ENCODE results near the gene HYAL4.

The HYAL4 gene

GRCh38 chr7:123901101-123901500, 56.1 kb downstream of the HYAL4 start:
- DNase-seq (ENCODE audit: low spot score): no peak

- no peak for DNase-seq (ENCODE audit: low spot score)
These were observed 60.7 kb downstream of the HYAL4 start for GRCh38 chr7:123905714-123906113.

- DNase-seq (ENCODE audit: low spot score): no peak
These were observed 71.3 kb downstream of the HYAL4 start for GRCh38 chr7:123916240-123916724.

GRCh38 chr7:123917878-123918277, 72.9 kb downstream of the HYAL4 start:
- no peak for DNase-seq (ENCODE audit: low spot score)

- DNase-seq (ENCODE audit: low spot score): no peak
These were observed 73.3 kb downstream of the HYAL4 start for GRCh38 chr7:123918309-123918708.

GRCh38 chr7:123923599-123923998, 78.6 kb downstream of the HYAL4 start:
- DNase-seq (ENCODE audit: low spot score): no peak

GRCh38 chr7:123924941-123925340, 80.0 kb downstream of the HYAL4 start, which contains the start of gene SPAM1:
SPAM1 (plus strand) TSS chr7:123925241; CDS start chr7:123953571, 28,330 bp downstream.
- no peak for DNase-seq (ENCODE audit: low spot score)

Measured in AG08395 (cell line).